Activated CD8-positive, alpha-beta memory T cell treated with anti-CD3 and anti-CD28 coated beads, Interleukin-2, amount 50 U/mL, for 24 hours (primary cell): ENCODE measurements around the gene QSER1.
"Not testable (repeated sequence)": the region's sequence is repeated elsewhere in the genome, so short reads cannot be mapped to it uniquely, and the experiment has no call there.

ENCODE experiments used
- DNase-seq: peaks from one replicate; pipeline ENCODE4 v3.0.0-alpha.2; 2020; ENCODE audit errors: extremely low read depth

Gene QSER1

GRCh38 chr11:32935462-32936029, 42.9 kb downstream of the QSER1 start:
- DNase-seq: no peak

- DNase-seq: not testable (repeated sequence)
Measured at GRCh38 chr11:32936178-32936577, 43.6 kb downstream of the QSER1 start.

GRCh38 chr11:32937283-32937682, 44.7 kb downstream of the QSER1 start:
- DNase-seq: not testable (repeated sequence)

- no peak for DNase-seq
Measured at GRCh38 chr11:32939046-32939445, 46.4 kb downstream of the QSER1 start.

GRCh38 chr11:32939866-32940265, 47.3 kb downstream of the QSER1 start:
- DNase-seq: no peak

GRCh38 chr11:32940865-32941264, 48.3 kb downstream of the QSER1 start:
- no peak for DNase-seq

GRCh38 chr11:32947978-32948377, 55.4 kb downstream of the QSER1 start:
- no peak for DNase-seq

- no peak for DNase-seq
Measured at GRCh38 chr11:32949739-32950138, 57.1 kb downstream of the QSER1 start.

GRCh38 chr11:32952421-32952820, 59.8 kb downstream of the QSER1 start:
- no peak for DNase-seq

- no peak for DNase-seq
Measured at GRCh38 chr11:32953700-32954099, 61.1 kb downstream of the QSER1 start.

- no peak for DNase-seq
Measured at GRCh38 chr11:32960553-32961164, 68.0 kb downstream of the QSER1 start.

- no peak for DNase-seq
Measured at GRCh38 chr11:32962016-32962415, 69.4 kb downstream of the QSER1 start.

- no peak for DNase-seq
Measured at GRCh38 chr11:32963721-32964120, 71.1 kb downstream of the QSER1 start.

GRCh38 chr11:32968541-32968940, 75.9 kb downstream of the QSER1 start:
- no peak for DNase-seq

GRCh38 chr11:32972233-32972632, 79.6 kb downstream of the QSER1 start:
- not testable (repeated sequence) for DNase-seq

- no peak for DNase-seq
Measured at GRCh38 chr11:32972781-32973180, 80.2 kb downstream of the QSER1 start.

- DNase-seq: no peak
Measured at GRCh38 chr11:32982626-32983025, 90.0 kb downstream of the QSER1 start.

GRCh38 chr11:32983506-32983905, 90.9 kb downstream of the QSER1 start:
- DNase-seq: no peak

GRCh38 chr11:32985600-32985999, 93.0 kb downstream of the QSER1 start:
- no peak for DNase-seq

GRCh38 chr11:32987851-32988250, 95.2 kb downstream of the QSER1 start:
- no peak for DNase-seq

GRCh38 chr11:32990481-32990880, 97.9 kb downstream of the QSER1 start:
- no peak for DNase-seq

- no peak for DNase-seq
Measured at GRCh38 chr11:32991427-32991826, 98.8 kb downstream of the QSER1 start.

GRCh38 chr11:32991898-32992297, 99.3 kb downstream of the QSER1 start:
- no peak for DNase-seq

GRCh38 chr11:33000181-33000580, 107.6 kb downstream of the QSER1 start:
- DNase-seq: no peak
